DOHH2 (cell line): ENCODE results near the gene ADGRL3.

ENCODE experiments used
- H3F3A ChIP-seq: fragments of 200-600 bp; sonication (generic), shearing (Covaris generic); 2 replicates; pipeline ENCODE4 v1.6.0; 2016; ENCODE audit warnings: antibody characterized with exemption, mild to moderate bottlenecking; ENCODE audit not compliant: control insufficient read depth, insufficient read depth
- H3K27ac ChIP-seq: fragments of 200-600 bp; sonication (generic); 2 replicates; pipeline ENCODE4 v1.5.1; 2014; ENCODE audit warnings: low read depth, mild to moderate bottlenecking, low read length, moderate library complexity
- H3K27me3 ChIP-seq: fragments of 200-600 bp; sonication (generic); 2 replicates; pipeline ENCODE4 v1.6.1; 2014; ENCODE audit warnings: mild to moderate bottlenecking, low read length, mixed read lengths; ENCODE audit not compliant: control insufficient read depth
- H3K36me3 ChIP-seq: fragments of 200-600 bp; sonication (generic); 2 replicates; pipeline ENCODE4 v1.6.1; 2014; ENCODE audit warnings: mild to moderate bottlenecking, low read length, moderate library complexity, mixed read lengths; ENCODE audit not compliant: control insufficient read depth
- H3K4me1 ChIP-seq: fragments of 200-600 bp; sonication (generic); 2 replicates; pipeline ENCODE4 v1.6.1; 2014; ENCODE audit warnings: mild to moderate bottlenecking, low read length, mixed read lengths; ENCODE audit not compliant: control insufficient read depth
- H3K4me2 ChIP-seq: fragments of 200-600 bp; sonication (generic); 2 replicates; pipeline ENCODE4 v1.6.0; 2014; ENCODE audit warnings: mild to moderate bottlenecking, low read length, moderate library complexity
- H3K4me3 ChIP-seq: fragments of 200-600 bp; sonication (generic); 2 replicates; pipeline ENCODE4 v1.5.1; 2014; ENCODE audit warnings: mild to moderate bottlenecking, low read length, mixed read lengths
- H3K79me2 ChIP-seq: fragments of 200-600 bp; sonication (generic); 2 replicates; pipeline ENCODE4 v1.6.1; 2014; ENCODE audit warnings: mild to moderate bottlenecking, low read length, mixed read lengths; ENCODE audit not compliant: control insufficient read depth
- H3K9me2 ChIP-seq: fragments of 200-600 bp; sonication (generic); replicated peaks from 2 replicates; pipeline ENCODE4 v1.6.1; 2014; ENCODE audit warnings: mild to moderate bottlenecking, low read length, mixed read lengths; ENCODE audit not compliant: control insufficient read depth
- H3K9me3 ChIP-seq: fragments of 200-600 bp; sonication (generic); 2 replicates; pipeline ENCODE4 v1.6.1; 2014; ENCODE audit warnings: antibody characterized with exemption, low read length, mixed read lengths; ENCODE audit not compliant: control insufficient read depth, insufficient read depth
- H4K20me1 ChIP-seq: fragments of 200-600 bp; sonication (generic); 2 replicates; pipeline ENCODE4 v1.6.0; 2014; ENCODE audit warnings: low read depth, mild to moderate bottlenecking, antibody characterized with exemption, low read length, moderate library complexity; ENCODE audit not compliant: control insufficient read depth, insufficient read depth
- CTCF ChIP-seq: fragments of 200-600 bp; sonication (generic); IDR thresholded peaks from one replicate; pipeline ENCODE4 v1.5.1; 2014; ENCODE audit warnings: antibody characterized with exemption, mild to moderate bottlenecking, low read depth, low read length; ENCODE audit not compliant: poor library complexity, severe bottlenecking
- EZH2phosphoT487 ChIP-seq: fragments of 200-600 bp; sonication (generic); IDR thresholded peaks from 2 replicates; pipeline ENCODE4 v1.6.1; 2017; ENCODE audit warnings: borderline replicate concordance, mild to moderate bottlenecking, antibody characterized with exemption, low read length, moderate library complexity, mixed read lengths

ADGRL3 gene

GRCh38 chr4:61373901-61374440, 173.8 kb downstream of the ADGRL3 start:
- no peaks in the 10 kb centered on the region for H3K27me3 ChIP-seq
- no peaks in the 10 kb centered on the region for H4K20me1 ChIP-seq
- no peak overlapping the region for H3K4me2 ChIP-seq
- H3K27ac ChIP-seq: no peak overlapping the region
- H3F3A ChIP-seq: no peaks in the 10 kb centered on the region
- H3K79me2 ChIP-seq: no peaks in the 10 kb centered on the region
- H3K9me2 ChIP-seq: no peaks in the 10 kb centered on the region
- no peak for TF ChIP-seq EZH2phosphoT487
- TF ChIP-seq CTCF: no peak
- H3K4me3 ChIP-seq: no peak overlapping the region
- H3K4me1 ChIP-seq: no peaks in the 10 kb centered on the region
- no peaks in the 10 kb centered on the region for H3K36me3 ChIP-seq
- no peaks in the 10 kb centered on the region for H3K9me3 ChIP-seq

- no peak overlapping the region for H3K4me3 ChIP-seq
- H3K4me2 ChIP-seq: no peak overlapping the region
- TF ChIP-seq CTCF (no peak), EZH2phosphoT487 (no peak)
- H3K27me3 ChIP-seq: no peaks in the 10 kb centered on the region
- no peaks in the 10 kb centered on the region for H4K20me1 ChIP-seq
- H3K79me2 ChIP-seq: no peaks in the 10 kb centered on the region
- H3K9me2 ChIP-seq: no peaks in the 10 kb centered on the region
- H3K36me3 ChIP-seq: no peaks in the 10 kb centered on the region
- no peaks in the 10 kb centered on the region for H3K9me3 ChIP-seq
- no peak overlapping the region for H3K27ac ChIP-seq
- no peaks in the 10 kb centered on the region for H3K4me1 ChIP-seq
- H3F3A ChIP-seq: no peaks in the 10 kb centered on the region
These were observed 174.3 kb downstream of the ADGRL3 start for GRCh38 chr4:61374447-61374891.

- no peaks in the 10 kb centered on the region for H3K27me3 ChIP-seq
- no peaks in the 10 kb centered on the region for H3K36me3 ChIP-seq
- no peaks in the 10 kb centered on the region for H3K9me3 ChIP-seq
- no peaks in the 10 kb centered on the region for H3K79me2 ChIP-seq
- no peak overlapping the region for H3K4me3 ChIP-seq
- no peak for TF ChIP-seq CTCF
- TF ChIP-seq EZH2phosphoT487: no peak
- no peaks in the 10 kb centered on the region for H3F3A ChIP-seq
- no peak overlapping the region for H3K27ac ChIP-seq
- H3K4me2 ChIP-seq: no peak overlapping the region
- no peaks in the 10 kb centered on the region for H3K9me2 ChIP-seq
- H4K20me1 ChIP-seq: no peaks in the 10 kb centered on the region
- H3K4me1 ChIP-seq: no peaks in the 10 kb centered on the region
These were observed 175.2 kb downstream of the ADGRL3 start for GRCh38 chr4:61375301-61375700.
